HL-60/S4 treated with retinoic acid at 250 ng/mL for 4 days and 3 days (cell line): ENCODE measurements around the gene CCDC91.
"Not testable (repeated sequence)": the region's sequence is repeated elsewhere in the genome, so short reads cannot be mapped to it uniquely, and the experiment has no call there.

Source experiments
- in situ Hi-C: fragments of 300-500 bp; cut with MboI; formaldehyde crosslinking; loops from 2 replicates; pipeline ENCODE4 v1.7.0; 2022; ENCODE audit warnings: low sequenced_read_pairs

The CCDC91 gene

GRCh38 chr12:28278960-28279359 lies 88.7 kb downstream of the CCDC91 start:
- in situ Hi-C loops, result no loop called here

DNA sequence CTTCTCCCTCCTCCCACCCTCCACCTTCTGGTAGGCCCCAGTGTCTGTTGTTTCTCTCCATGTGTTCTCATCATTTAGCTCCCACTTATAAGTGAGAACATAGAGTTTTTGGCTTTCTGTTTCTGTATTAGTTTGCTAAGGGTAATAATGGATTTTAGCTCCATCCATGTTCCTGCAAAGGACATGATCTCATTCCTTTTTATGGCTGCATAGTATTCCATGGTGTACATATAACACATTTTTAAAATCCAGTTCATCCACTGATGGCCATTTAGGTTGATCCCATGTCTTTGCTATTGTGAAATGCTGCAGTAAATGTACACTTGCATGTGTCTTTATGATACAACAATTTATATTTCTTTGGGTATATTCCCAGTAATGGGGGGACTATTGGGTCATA lies 96.1 kb downstream of the CCDC91 start:
- in situ Hi-C loops, result no loop called here

GRCh38 chr12:28290262-28290661 lies 100.0 kb downstream of the CCDC91 start:
- in situ Hi-C loops, result no loop called here

DNA sequence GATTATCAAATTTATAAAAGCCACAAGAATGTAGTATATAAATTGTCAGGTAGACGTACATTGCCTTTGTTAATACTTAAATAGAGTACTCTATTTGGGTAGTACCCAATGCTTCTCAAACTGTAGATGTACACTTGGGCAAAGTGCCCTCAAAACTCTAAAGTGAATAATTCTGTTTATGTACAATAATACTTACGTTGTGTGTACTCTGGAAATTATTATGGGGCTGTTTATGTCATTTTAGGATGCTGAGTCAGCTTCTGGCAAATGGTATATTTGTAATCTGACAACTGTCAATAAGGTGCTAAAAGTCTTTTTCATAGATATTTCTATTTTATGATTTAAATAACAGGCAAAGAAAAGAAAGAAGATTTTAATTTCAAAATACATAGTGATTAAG lies 102.4 kb downstream of the CCDC91 start:
- in situ Hi-C loops, result no loop called here

- in situ Hi-C loops, result no loop called here
These were observed 104.0 kb downstream of the CCDC91 start for GRCh38 chr12:28294300-28294699.

DNA sequence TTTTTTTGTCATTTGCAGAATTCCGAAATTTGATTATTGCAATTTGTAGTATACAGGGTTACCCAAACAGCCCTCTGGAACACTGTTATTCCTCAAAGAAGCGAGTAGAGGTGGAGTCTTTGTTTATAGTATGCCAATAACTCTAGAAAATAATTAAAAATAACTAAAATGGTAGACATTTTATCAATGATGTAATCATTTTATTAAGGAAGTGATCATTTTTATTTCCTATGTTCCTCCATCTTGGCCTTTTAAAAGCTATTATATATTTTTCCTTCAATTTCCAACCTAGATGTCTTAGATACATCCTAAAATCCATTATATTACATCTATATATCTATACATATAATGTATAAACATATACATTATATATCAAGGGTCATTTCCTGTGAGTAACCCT lies 106.0 kb downstream of the CCDC91 start:
- in situ Hi-C loops, result no loop called here

DNA sequence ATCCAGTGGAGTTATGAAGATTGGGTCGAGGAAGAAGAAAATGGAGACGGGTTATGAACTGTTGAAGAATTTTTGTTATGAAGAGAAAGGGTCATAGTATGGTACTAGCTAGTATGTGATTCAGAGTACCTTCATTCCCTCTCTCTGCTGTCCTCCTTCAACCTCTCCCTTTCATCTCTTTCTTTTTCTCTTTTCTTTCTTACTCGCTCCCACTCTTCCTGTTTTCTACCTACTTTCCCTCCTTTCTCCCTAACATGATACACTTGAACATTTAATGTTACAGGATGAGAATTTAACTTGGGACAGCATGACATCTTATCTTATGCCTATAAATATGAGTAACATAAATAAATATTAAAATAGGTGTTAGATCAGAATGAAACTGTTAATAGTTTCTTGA lies 112.9 kb downstream of the CCDC91 start:
- in situ Hi-C loops, result no loop called here

DNA sequence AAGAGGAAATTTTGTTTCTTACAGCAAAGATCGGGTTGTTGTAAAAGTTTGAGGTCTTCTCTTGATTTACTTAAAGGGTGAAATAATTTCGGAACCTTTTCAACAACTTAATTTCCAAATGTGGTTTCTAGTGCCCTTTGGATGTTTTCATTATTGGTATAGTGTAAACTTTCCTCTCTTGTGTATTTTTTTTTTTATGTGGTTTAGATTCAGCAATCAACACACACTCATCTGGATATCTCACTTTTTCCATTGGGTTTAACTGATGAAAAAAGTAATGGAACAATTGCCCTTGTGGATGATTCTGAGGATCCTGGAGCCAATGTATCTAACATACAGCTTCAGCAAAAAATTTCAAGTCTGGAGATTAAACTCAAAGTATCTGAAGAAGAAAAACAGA lies 116.3 kb downstream of the CCDC91 start:
- in situ Hi-C loops, result no loop called here

DNA sequence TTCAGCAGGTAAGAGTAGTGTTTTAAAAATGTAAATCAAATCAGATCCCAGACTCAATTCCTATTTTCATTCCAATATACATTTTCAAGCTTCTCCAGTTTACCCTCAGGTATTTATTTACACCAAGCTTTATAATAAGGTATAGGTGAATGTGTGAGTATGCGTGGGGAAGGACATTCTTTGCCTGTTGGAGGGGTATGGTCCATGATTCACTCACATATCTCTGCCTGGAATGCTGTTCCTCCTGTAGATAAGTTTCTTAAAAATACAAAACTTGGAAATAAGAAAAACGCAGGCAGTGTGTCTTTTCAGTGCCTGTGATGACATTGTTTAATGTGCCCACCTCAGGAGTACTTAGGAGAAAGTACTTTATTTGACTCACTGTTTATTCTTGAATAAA lies 118.6 kb downstream of the CCDC91 start:
- in situ Hi-C loops, result no loop called here

DNA sequence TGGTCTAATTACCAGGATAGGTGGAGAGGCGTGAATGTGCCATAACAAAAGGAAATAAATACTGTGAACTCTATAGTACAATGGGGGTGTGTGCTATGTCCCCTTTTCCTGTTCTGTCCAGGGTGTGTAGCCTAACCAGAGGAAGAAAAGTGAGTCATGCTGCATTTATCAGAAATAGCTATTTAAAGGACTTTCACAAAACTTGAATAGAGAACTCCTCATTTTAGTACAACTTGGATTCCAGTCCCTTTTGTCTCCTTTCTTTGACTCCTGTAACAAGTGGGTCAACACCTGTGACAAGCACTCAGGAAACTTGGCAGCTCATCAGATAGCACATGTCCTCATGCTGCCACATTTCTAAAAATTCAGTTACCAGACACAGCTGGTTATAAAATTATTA lies 123.4 kb downstream of the CCDC91 start:
- in situ Hi-C loops, result no loop called here

DNA sequence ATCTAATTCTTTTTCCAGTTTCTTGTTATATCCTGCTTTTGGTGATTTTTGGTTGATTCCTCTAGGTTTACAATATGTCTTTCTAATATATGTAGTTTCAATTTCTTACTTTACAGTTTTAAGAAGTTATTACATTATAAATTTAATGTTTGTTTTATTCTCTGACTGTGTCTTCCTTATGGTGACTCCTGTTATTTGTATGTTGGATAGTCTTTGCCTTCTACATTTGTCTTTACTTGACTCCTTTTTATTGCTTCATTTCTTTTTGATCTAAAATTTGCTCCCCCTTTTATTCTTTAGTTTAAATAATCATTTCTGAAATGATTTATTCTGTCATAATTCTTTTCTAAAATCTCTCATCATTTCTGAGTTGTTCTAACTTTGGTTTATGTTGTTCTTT lies 125.8 kb downstream of the CCDC91 start:
- in situ Hi-C loops, result no loop called here

- in situ Hi-C loops, result no loop called here
These were observed 128.0 kb downstream of the CCDC91 start for GRCh38 chr12:28318273-28318672.

DNA sequence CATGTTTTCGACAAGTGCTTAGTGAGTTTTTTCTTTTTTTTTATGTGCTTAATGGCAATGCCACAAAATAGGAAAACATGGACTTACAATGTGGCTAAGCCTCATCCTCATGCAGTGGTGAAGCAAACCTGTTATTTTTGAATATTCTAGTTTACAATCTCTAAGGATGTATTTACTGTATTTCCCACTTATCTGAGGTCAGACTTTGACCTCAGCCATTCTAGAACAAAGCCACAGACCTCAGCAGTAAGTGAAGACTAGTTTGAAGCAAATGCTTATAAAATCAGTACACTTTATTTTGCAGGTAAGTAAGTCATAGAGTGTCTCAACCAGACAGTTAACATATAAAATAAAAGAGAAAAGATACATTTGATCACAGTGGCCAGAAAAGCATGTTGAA lies 130.1 kb downstream of the CCDC91 start:
- in situ Hi-C loops, result no loop called here

GRCh38 chr12:28327722-28328121 lies 137.5 kb downstream of the CCDC91 start:
- in situ Hi-C loops, result no loop called here

GRCh38 chr12:28328967-28329366 lies 138.7 kb downstream of the CCDC91 start:
- in situ Hi-C loops, result no loop called here

GRCh38 chr12:28329727-28330126 lies 139.5 kb downstream of the CCDC91 start:
- in situ Hi-C loops, result not testable (repeated sequence)

- in situ Hi-C loops, result not testable (repeated sequence)
These were observed 140.0 kb downstream of the CCDC91 start for GRCh38 chr12:28330232-28330631.

- in situ Hi-C loops, result no loop called here
These were observed 140.9 kb downstream of the CCDC91 start for GRCh38 chr12:28331130-28331529.

- in situ Hi-C loops, result no loop called here
These were observed 150.2 kb downstream of the CCDC91 start for GRCh38 chr12:28340261-28341045.

DNA sequence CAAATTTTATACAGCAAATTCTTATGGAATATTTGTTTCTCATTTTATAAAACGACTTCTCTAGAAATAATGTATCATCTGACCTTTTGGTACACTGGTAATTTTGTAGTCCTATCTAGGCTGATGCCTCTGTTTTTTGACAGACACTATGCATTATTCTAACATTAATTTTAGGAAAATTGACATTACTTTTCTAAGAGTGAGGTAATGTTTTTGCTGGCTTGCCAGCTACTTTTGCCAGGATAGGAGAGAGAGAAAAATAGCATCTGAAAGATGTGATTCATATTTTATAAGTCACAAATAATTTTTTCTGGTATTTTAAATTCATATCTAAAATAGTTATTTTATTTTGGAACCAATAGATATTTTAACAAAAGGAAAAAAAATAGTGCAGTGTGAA lies 153.5 kb downstream of the CCDC91 start:
- in situ Hi-C loops, result no loop called here

DNA sequence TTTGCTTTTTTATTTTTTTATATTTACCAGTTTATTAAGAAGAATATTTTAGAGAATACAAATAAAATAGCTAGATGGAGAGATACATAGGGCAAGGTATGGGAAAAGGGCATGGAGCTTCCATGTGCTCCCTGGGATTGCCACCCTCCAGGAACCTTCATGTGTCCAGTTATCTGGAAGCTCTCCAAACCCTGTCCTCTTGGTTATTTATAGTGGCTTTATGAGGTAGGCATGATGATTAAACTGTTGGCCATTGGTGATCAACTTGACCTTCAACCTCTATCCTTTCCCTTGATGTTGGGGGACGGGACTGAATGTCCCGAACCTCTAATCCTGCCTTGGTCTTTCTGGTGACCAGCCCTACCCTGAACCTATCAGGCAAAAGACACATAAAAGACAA lies 156.3 kb downstream of the CCDC91 start:
- in situ Hi-C loops, result no loop called here

GRCh38 chr12:28349196-28349595 lies 158.9 kb downstream of the CCDC91 start:
- in situ Hi-C loops, result no loop called here

DNA sequence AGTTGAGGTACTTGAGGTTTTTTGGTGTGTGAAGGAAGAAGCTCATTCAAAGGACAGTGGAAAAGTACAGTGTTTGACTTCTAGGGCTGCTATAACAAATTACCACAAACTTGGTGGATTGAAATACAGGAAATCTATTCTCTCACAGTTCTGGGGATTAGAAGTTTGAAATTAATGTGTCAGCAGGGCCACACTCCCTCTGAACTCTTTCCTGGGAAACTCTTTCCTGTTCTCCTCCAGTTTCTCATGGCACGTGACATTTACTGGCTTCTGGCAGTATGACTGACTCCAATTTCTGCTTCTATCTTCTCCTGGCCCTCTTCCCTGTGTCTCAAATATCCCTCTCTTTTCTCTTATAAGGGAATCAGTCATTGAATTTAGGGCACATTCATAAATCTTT lies 160.2 kb downstream of the CCDC91 start:
- in situ Hi-C loops, result no loop called here
